OCI-M2 (cell line): ENCODE data around the gene TPST1.
"Not testable (repeated sequence)": the region's sequence is repeated elsewhere in the genome, so short reads cannot be mapped to it uniquely, and the experiment has no call there.

Experiments used
- DNase-seq: peaks from one replicate; lab custom pipeline; 2025; ENCODE audit not compliant: unreplicated experiment; lab: John Stamatoyannopoulos, UW

TPST1 gene

DNA sequence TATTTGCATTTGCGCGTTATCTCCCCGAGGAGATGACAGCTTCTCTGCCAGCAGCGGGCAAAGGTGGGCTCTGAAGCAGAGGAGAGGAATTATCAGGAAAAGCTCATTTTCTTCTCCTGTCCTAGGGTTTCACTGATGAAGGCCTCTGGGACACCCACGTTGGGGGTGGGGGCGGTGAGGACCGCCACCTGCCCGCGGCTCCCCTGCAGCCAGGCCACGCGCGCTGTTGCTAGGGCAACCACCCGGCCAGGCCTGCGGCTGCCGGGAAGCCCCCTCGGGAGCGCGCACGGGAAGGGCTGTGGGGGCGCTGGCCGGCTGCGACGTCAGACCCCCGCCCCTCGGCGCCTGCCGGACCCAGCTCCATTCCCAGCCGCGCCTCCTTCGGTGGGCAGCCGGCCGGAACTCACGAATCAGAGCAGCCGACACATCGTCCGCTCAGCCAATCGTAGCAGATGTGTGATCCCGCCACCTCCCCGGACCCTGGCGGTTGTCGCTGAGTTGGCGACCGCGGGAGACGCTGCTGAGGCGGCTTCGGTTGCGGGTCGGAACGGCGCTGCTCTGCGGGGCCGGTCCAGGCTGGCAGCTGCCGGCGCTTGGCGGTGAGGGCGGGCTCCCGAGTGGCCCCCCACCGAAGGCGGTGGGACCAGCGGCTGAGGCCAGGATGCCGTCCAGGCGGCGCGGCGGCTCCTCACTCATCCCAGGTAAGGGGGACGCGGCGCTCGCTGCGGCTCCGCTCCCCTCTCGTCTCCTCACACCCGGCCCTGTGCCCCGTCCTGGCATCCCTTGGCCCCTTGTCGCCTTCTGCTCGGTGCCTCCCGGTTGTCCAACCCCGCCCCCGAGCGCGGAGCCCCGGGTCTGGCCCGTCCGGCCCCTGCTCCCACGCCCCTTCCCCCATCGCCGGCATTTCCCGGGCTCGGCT lies at the start of gene TPST1:
Gene TPST1 (plus strand): TSS at position 513 of the 919 bp plus-strand sequence. CDS start 35,092 bp downstream, outside the sequence.
- DNase-seq: peak; percentile 42

DNA sequence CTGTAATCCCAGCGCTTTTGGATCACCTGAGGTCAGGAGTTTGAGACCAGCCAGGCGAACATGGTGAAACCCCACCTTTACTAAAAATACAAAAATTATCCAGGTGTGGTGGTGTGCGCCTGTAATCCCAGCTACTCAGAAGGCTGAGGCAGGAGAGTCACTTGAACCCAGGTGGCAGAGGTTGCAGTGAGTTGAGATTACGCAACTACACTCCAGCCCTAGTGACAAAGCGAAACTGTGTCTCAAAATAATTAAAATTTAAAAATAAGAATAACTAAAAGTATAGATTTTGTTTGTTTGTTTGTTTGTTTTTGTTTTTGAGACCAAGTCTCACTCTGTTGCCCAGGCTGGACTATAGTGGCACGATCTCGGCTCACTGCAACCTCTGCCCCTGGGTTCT lies 49.1 kb upstream of the TPST1 start:
- DNase-seq: not testable (repeated sequence)

GRCh38 chr7:66157060-66157459 lies 48.1 kb upstream of the TPST1 start:
- no peak for DNase-seq

- DNase-seq: no peak
Measured at GRCh38 chr7:66162622-66163021, 42.5 kb upstream of the TPST1 start.

GRCh38 chr7:66163186-66163610 lies 41.9 kb upstream of the TPST1 start:
- DNase-seq: no peak

- no peak for DNase-seq
Measured at GRCh38 chr7:66164356-66164755, 40.8 kb upstream of the TPST1 start.

GRCh38 chr7:66167773-66168387 lies 37.3 kb upstream of the TPST1 start:
- no peak for DNase-seq

- no peak for DNase-seq
Measured at GRCh38 chr7:66169616-66170015, 35.5 kb upstream of the TPST1 start.

DNA sequence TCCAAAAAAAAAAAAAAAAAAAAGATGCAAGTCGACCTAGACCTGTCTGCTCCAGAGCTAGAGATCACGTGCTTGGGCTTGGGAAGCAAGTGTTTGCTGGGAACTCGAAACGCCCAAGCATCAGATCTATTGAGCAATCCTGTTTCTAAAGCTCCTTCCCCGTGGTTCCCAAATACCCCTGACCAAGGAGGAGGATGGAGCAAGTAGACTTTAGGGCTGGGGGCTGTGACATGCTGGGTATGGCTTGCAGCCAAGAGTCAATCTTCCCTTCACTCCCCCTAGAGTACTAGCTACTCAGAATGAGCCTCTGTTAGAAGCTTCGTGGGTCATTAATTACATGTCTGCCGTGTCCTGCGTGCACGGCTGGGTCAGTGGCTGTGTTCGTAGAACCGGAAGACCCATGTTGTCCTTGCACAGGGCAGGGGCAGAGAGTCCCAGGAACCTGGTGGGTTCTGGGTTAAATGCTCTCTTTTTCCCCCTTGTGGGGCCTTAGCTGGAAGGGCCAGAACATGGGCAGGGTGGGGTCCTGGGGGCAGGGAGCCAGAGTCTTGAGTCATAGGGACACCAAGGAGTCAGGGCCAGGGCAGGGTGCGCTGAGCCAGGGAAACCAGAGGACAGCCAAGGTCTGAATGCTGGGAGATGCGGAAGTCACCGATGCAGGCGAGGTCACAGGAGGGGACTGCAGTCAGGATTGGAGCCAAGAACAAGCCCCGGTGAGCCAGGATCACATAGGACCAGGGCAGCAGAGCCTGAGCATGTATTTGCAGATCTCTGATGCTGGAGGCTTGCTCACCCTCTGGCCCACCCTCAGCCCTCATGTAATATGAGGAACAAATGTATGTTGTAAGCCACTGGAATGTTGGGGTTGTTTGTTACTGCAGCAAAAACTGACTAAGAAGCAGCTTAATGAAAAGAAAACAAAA lies 34.6 kb upstream of the TPST1 start:
- no peak for DNase-seq

- not testable (repeated sequence) for DNase-seq
Measured at GRCh38 chr7:66172536-66173401, 32.4 kb upstream of the TPST1 start.

DNA sequence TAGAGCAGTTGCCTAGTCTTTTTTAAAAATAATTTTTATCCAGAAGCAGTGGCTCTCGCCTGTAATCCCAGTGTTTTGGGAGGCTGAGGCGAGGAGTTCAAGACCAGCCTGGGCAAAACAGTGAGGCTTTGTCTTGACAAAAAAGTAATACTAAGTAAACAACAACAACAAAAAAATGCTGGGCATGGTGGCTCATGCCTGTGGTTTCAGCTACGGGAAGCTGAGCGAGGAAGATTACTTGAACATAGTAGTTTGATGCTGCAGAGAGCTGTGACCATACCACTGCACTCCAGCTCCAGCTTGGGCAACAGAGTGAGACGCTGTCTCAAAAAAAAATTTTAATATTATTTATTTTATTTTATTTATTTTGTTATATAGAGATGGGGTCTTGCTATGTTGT lies 31.3 kb upstream of the TPST1 start:
- DNase-seq: no peak

GRCh38 chr7:66175006-66175405 lies 30.1 kb upstream of the TPST1 start:
- not testable (repeated sequence) for DNase-seq

DNA sequence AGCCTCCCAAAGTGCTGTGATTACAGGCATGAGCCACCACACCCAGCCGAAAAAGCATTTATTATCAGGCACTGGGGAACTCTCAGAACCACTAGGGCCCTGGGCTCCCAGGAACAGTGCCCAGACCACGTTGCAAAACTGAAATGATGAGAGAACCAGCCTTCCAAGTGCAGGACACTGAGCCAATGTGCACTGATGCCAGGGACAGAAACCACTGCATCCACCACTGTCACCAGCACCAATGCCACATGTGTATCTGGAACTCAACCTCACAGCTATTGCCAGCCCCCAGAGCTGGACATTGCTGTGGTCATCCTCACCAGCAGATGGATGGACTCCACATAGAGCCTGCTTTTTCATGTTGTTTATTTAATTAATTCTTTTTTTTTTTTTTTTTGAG lies 28.2 kb upstream of the TPST1 start:
- no peak for DNase-seq

GRCh38 chr7:66178258-66178657 lies 26.9 kb upstream of the TPST1 start:
- DNase-seq: no peak

DNA sequence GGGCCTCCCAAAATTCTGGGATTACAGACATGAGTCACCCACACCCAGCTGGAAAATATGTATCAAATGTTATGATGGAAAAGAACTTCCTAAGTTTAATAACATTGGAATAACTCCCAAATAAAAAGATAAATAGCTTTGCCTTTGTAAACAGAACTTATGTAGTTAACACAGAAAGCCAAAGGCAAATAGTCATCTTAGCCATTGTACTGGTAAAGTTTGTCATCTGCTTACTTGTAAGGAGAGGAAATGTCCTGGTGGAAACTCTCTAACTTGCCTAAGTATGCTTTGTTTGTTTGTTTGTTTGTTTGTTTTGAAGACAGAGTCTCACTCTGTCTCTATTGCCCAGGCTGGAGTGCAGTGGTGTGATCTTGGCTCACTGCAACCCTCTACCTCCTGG lies 23.8 kb upstream of the TPST1 start:
- no peak for DNase-seq

GRCh38 chr7:66181845-66182244 lies 23.3 kb upstream of the TPST1 start:
- no peak for DNase-seq

DNA sequence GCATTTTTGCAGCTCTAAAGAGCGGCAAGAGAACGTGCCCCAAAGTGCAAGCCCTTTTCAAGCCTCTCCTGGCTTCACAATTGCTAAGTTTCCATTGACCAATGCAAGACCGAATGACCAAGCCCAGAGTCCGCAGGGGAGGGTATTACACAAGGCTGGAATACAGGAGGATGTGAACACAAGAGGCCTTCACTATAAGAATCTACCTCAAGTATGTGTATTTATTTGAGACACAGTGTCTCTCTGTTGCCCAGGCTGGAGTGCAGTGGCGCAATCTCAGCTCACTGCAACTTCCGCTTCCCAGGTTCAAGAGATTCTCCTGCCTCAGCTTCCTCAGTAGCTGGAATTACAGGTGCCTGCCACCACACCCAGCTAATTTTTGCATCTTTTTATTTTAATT lies 22.2 kb upstream of the TPST1 start:
- DNase-seq: no peak

- no peak for DNase-seq
Measured at GRCh38 chr7:66183700-66184099, 21.4 kb upstream of the TPST1 start.

- DNase-seq: no peak
Measured at GRCh38 chr7:66185680-66186187, 19.4 kb upstream of the TPST1 start.

DNA sequence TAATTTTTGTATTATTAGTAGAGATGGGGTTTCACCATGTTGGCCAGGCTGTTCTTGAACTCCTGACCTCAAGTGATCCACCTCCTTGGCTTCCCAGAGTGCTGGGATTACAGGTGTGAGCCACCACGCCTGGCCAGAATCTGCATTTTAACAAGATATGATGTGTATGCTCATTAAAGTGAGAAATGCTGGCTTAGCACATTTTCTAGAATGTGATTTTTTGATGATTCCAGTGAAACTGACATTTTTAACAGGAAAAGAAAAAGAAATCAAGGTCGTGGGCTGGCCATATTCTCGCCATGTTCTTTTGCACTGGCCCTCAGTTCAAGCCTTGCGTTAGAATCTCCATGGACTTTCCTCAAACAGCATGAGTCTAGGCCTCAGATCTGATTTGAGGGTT lies 18.1 kb upstream of the TPST1 start:
- no peak for DNase-seq
